NCI-H524 treated with DMSO at 0.1 percent for 48 hours (cell line): Measurements from ENCODE around the gene LAMA2.
"Not testable (repeated sequence)": the region's sequence is repeated elsewhere in the genome, so short reads cannot be mapped to it uniquely, and the experiment has no call there.

Experiments used
- DNase-seq: peaks from one replicate; lab custom pipeline; 2025; lab: John Stamatoyannopoulos, UW

LAMA2 gene

DNA sequence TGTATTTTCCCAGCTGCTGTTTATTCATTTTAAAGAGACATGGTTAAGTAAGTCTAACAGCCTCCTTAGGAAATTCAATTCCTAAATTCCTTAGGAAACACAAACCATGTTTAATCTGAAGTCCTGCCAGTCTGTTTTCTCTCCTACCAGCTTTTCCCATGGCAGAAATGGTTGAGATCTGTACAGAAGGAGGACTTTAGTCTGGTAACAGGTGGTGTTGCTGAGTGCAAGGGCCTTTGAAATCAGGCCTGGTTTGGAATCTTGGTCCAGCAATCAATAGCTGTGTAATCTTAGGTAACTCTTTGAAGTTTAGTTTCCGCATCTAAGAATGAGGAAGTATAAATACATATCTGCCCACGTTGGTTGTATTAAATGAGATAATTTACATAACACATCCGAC, 232.5 kb downstream of the LAMA2 start:
- DNase-seq = no peak

DNA sequence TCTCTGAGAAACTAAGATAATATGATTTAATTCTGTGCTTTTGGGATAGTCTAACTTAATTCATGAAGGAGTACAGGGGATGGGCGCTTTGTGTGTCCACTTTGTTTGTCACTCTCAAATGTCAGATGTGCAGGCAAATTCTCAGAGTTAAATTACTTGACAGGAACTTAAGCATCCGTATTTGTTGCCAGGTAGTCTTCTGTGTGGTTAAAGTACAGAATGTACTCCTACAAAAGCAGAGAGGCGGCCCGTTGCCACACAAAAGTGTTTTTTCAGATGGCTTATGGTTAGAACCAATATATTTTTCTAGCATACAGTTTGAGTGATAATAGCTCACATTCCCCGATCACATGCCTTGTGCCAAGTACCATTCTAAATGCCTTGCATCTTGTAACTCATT, 234.4 kb downstream of the LAMA2 start:
- no peak for DNase-seq

DNA sequence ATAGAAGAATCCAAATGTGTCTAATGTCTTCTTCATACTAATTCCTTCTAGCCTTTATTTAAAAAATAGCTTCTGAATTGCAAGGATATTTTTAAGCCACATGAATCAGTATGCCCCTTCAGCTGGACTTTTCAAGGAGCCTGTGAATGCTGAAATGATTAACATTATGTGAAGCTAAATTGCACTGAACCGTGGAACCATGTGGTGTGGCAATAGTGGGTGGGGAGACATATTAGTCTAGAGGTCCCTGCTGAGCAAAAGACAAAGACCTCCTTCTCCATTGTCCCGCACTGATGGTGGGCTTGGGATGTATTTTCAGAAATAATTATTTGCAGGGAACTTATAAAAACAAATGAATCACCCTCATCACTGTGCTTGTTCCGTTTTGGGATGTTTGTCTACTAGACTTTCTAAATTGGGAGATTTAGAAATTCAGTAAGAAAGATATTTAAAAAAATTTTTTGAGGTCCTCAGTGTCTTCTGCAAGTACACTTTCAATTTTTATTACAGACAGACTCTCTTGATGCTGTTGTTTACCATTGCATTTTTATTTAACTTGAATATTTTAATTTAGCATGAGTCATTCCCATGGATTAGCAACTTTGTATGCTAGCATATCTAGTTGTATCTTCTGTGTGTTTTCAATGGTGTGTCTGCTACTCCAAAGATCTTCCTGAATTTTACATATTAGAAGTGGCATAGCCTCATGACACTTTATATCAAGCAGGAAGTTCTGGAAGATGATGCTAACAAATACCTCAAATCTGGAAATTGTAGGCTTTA, 238.1 kb downstream of the LAMA2 start:
- DNase-seq = no peak

- no peak for DNase-seq
Observed at GRCh38 chr6:129124347-129124746, 241.4 kb downstream of the LAMA2 start.

DNA sequence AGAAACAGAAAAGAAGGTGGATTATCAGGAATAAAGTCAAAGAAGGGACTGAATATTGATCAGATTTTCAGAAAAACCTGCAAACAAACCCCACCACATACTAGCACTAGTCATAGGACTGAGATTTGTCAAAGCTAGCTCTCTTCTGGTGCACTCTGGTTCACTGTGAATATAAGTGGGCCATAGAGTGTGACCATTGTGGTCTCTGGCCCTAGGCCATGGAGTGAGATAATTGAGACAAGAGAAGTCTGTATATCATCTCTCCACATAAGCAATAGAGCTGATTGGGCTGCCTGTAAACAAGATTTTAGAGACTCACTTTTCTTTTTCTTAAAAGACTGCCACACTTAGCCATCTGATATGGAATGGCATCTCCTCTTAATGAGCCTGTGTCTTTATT, 247.2 kb downstream of the LAMA2 start:
- DNase-seq = no peak

GRCh38 chr6:129130959-129131681, 248.2 kb downstream of the LAMA2 start:
- no peak for DNase-seq

DNA sequence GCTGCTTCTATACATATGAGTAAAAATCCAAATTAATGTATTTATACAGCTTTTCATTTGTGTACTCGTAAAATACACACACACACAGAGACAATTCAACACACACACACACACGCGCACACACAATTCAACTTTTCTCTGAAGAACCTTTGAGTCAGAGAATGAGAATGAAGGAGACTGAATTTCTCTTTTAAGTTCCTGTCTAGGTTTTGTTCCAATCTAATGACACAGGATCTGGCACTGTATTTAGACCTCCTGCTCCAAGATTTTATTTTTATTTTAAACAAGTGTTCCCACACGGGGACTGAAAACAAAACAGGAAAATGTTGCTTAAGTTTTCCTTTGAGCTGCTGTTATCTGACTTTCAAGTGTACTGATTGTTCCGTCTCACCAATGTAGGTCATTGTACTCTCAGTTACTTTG, 250.8 kb downstream of the LAMA2 start:
- no peak for DNase-seq

- DNase-seq = no peak
Observed at GRCh38 chr6:129134535-129134934, 251.6 kb downstream of the LAMA2 start.

- DNase-seq = no peak
Observed at GRCh38 chr6:129135451-129135850, 252.5 kb downstream of the LAMA2 start.

DNA sequence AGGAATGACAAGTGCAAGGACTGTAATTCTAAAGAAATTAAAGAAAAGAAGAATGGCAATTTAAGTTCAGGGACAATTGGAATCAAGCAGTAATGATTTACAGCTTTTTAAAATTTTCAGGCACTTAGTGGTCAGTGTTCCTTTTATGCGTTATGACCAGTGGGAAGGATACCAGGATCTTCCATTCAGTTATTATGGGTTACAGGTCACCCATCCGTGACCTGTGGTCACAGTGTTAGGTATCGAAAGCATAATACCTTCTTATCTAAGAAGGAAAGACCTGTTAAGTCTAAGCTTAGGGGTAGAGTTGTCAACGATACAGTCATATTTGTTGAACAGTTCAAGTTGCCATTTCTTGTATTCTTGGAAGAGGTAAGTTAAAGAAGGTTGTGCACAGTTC, 253.8 kb downstream of the LAMA2 start:
- no peak for DNase-seq

- DNase-seq = no peak
Observed at GRCh38 chr6:129138739-129139405, 255.9 kb downstream of the LAMA2 start.

DNA sequence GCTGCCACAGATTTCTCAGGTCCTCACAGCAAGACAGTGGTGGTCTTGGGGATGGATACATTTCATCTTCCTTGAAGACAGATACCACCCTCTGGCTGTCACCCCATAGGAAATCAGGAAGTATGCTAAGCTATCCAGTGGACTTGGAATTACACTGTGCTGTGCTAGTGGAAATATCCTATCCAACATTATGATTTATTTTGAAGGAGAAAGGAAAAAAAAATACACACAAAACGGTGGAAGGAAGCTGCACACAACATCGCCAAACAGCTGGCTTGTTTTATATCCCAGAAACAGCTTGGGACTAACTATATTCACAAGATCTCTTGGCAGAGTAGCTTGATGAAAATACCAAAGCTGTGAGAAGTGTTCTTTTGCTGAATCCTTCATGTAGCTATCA, 257.6 kb downstream of the LAMA2 start:
- DNase-seq = no peak

DNA sequence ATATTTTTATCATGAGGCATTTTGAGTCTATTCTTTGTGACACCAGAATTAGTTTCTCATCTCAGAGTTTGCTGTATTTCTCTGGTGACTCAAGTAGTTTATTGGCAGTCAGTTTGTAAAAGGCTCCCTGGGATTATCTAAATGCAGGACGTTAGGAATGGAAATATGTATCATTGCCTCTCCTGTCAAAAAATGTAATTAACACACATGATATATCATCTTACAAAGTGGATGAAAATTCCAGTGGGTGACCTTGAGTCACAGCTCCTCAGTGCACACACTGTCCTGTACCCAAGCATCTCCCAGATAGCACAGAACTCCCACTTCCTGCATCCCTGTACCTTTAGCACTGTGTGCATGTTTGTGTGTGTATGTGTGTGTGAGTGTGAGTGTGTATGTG, 258.6 kb downstream of the LAMA2 start:
- DNase-seq = no peak

DNA sequence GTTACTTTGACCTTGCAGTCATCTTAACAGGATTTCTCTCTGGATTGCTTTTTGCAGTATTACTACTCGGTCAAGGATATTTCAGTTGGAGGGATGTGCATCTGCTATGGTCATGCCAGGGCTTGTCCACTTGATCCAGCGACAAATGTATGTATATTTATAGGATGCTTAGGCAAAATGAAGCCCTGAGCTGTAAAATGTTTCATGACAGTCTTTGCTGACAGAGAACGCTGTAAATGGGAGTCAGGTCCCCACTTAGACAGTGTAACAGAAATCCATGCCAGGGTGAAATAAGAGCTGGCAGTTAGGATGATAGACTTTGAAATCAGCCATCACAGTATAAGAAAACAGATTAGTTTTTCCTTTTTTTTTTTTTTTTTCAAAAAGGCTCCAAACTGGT, 264.0 kb downstream of the LAMA2 start:
- no peak for DNase-seq

DNA sequence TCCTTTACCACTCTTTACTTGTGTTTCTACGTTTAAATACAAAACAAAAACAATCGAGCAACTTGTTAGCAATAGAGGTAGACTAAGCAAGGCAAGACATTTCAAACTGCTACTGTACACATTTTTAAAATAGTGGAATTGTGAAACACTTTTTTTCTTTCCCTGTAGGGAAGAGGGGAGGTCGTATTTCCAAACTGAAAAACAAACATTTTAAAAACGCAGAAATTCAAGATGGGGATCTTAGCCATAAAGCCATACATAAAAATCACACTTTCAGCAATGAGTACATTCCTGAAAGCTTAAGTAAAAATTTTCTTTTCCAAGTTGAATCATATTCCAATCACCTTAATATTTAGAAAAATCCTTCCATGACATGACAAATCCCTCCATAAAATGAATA, 267.6 kb downstream of the LAMA2 start:
- DNase-seq = no peak

DNA sequence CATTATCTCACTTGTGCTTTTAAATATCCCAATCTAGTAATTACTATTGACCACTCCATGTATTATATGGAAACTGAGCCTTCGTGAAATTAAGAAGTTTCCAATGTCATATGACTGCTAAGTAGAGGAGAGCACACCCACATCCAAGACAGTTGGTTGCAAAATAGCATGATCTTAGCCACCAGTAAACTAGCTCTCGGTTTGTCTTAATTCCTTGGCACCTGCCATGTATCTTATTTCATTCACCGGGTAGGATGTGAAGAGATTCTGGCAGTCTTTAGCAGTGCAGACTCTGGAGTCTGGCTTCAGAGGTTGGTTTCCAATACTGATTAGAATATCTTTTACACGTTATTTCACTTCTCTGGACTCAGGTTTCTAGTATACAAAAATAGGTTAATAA, 270.3 kb downstream of the LAMA2 start:
- DNase-seq = no peak

DNA sequence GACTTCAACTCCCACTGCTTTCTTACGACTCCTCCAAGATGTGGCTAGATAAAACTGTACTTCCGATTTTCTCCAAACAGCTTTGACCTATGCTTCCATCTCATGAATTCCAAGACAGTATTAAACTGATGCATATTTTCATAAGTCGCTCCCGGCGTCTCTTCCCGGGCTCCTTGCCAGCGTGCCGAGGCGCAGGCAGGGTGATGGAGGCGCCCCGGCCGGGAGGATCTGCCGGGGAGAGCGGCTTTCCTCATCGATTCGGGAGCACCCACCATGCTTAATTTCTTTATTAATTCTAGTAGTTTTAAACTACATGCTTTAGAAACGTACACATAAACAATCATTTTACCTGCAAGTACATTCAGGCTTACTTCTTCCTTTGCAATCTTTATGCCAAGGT, 276.3 kb downstream of the LAMA2 start:
- not testable (repeated sequence) for DNase-seq

- no peak for DNase-seq
Observed at GRCh38 chr6:129162605-129163004, 279.7 kb downstream of the LAMA2 start.

DNA sequence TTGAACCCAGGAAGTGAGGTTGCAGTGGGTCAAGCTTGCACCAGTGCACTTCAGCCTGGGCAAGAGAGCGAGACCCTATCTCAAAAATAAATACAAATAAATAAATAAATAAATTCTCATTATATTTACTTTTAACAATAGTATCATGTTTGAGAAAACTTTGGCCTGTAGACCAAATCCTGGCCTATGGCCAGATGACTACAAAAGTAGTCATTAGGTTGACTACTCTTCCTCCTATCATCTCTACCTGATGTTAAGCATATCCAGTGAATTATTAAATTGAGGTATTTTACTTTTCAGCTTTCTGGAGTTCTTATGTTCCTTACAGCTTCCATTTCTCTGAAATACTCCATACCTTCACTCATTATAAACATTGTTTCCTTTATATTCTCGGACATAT, 280.6 kb downstream of the LAMA2 start:
- DNase-seq = no peak

- no peak for DNase-seq
Observed at GRCh38 chr6:129164032-129164431, 281.1 kb downstream of the LAMA2 start.

DNA sequence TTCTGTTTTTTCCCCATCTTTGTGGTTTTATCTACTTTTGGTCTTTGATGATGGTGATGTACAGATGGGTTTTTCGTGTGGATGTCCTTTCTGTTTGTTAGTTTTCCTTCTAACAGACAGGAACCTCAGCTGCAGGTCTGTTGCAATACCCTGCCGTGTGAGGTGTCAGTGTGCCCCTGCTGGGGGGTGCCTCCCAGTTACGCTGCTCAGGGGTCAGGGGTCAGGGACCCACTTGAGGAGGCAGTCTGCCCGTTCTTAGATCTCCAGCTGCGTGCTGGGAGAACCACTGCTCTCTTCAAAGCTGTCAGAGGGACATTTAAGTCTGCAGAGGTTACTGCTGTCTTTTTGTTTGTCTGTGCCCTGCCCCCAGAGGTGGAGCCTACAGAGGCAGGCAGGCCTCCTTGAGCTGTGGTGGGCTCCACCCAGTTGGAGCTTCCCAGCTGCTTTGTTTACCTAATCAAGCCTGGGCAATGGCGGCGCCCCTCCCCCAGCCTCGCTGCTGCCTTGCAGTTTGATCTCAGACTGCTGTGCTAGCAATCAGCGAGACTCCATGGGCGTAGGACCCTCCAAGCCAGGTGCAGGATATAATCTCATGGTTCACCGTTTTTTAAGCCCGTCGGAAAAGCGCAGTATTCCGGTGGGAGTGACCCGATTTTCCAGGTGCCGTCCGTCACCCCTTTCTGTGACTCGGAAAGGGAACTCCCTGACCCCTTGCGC, 289.5 kb downstream of the LAMA2 start:
- not testable (repeated sequence) for DNase-seq

DNA sequence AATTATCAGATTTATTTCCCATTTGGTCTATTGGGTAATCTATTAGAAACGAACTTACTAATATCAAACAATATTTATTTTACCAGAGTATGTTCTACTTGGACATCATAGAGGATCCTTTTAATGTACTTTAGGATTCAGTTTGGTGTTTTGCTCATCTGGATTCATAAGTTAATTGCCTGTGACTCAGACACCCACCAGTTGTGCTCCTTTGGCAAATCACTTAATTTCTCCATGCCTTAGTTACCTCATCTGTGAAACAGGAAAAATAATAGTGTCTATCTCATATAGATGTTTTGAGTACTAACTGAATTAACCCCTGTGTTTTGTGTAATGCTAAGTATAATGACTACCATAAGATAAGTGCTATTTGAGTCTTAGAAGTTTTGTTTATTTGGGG, 292.1 kb downstream of the LAMA2 start:
- no peak for DNase-seq
